Measurements from ENCODE around the gene FOXR1.

FOXR1 gene

GRCh38 chr11:118930094-118930712 lies 41.4 kb upstream of the FOXR1 start:
- ChIA-PET POLR2A (interaction anchor here (0.9 to 5.6 kb wide), 2 partner anchors 19 to 26 kb away, joined by 3 to 96 read pairs; no protein-coding TSS in a partner anchor), CTCF (interaction anchor here (0.6 to 6.8 kb wide), 30 partner anchors 10 to 778 kb away, joined by 3 to 196 read pairs (median 4); partner anchors contain the start of genes FOXR1 and UPK2)
- Histone ChIP-seq H3K9me3 (ENCODE audit: control insufficient read depth, insufficient read depth, low read depth, low read length) (no peaks in the 10 kb centered on the region), H3K27ac (ENCODE audit: extremely low read depth, low read depth, low read length) (peak overlapping the region; percentile 39; the same call in 1 of the 2 replicates), H3K36me3 (ENCODE audit: control insufficient read depth in 2 of 2, insufficient read depth in 1 of 2, low read length in 2 of 2) (no peaks in the 10 kb centered on the region), H3K4me1 (ENCODE audit: control insufficient read depth, insufficient read depth, low read length) (peaks cover 3% of the 10 kb centered on the region; the same call in 1 of the 2 replicates), H3K4me3 (ENCODE audit: low read depth, low read length) (peak overlapping the region; percentile 48)
- TF ChIP-seq ZNF510 (tag by site-specific recombination; IDR thresholded peaks at IDR 0.05; ENCODE audit: insufficient replicate concordance) (no peak), PATZ1 (tag by site-specific recombination; IDR thresholded peaks at IDR 0.05) (peak; percentile 65), SALL2 (tag by site-specific recombination; IDR thresholded peaks at IDR 0.05; ENCODE audit: borderline replicate concordance) (no peak), ZNF157 (tag by site-specific recombination; IDR thresholded peaks at IDR 0.05) (no peak), ZNF416 (tag by site-specific recombination; IDR thresholded peaks at IDR 0.05) (no peak), ZNF302 (tag by site-specific recombination; IDR thresholded peaks at IDR 0.05; ENCODE audit: low read depth) (no peak), ZNF473 (tag by site-specific recombination; IDR thresholded peaks at IDR 0.05) (no peak), ZNF658 (tag by site-specific recombination; IDR thresholded peaks at IDR 0.05) (no peak), FEZF1 (tag by site-specific recombination; IDR thresholded peaks at IDR 0.05) (no peak), ZNF555 (tag by site-specific recombination; conservative IDR thresholded peaks at IDR 0.05) (no peak), ZSCAN4 (tag by site-specific recombination; IDR thresholded peaks at IDR 0.05) (no peak), ZFP69B (tag by site-specific recombination; IDR thresholded peaks at IDR 0.05) (no peak), ZNF830 (tag by site-specific recombination; IDR thresholded peaks at IDR 0.05; ENCODE audit: low read depth) (no peak), ZBTB21 (tag by site-specific recombination; IDR thresholded peaks at IDR 0.05) (no peak), TCF7L2 (IDR thresholded peaks at IDR 0.05; ENCODE audit: borderline replicate concordance, low read depth, low read length) (no peak), ZNF501 (tag by site-specific recombination; IDR thresholded peaks at IDR 0.05) (no peak), PBX3 (CRISPR knock-in tag; IDR thresholded peaks at IDR 0.05) (no peak), ZNF660 (tag by site-specific recombination; IDR thresholded peaks at IDR 0.05) (no peak; the same call in 1 of the 2 replicates), ZNF18 (tag by site-specific recombination; IDR thresholded peaks at IDR 0.05) (no peak), GFI1B (tag by site-specific recombination; IDR thresholded peaks at IDR 0.05) (no peak), ZNF768 (tag by site-specific recombination; IDR thresholded peaks at IDR 0.05) (no peak), KLF17 (tag by site-specific recombination; IDR thresholded peaks at IDR 0.05) (no peak), ZNF600 (tag by site-specific recombination; IDR thresholded peaks at IDR 0.05) (no peak), MYNN (tag by site-specific recombination; IDR thresholded peaks at IDR 0.05; ENCODE audit: borderline replicate concordance) (no peak), ZNF791 (tag by site-specific recombination; IDR thresholded peaks at IDR 0.05) (no peak), ZIC2 (tag by site-specific recombination; IDR thresholded peaks at IDR 0.05) (no peak), ZNF624 (tag by site-specific recombination; IDR thresholded peaks at IDR 0.05) (no peak), SP7 (tag by site-specific recombination; IDR thresholded peaks at IDR 0.05) (peak; percentile 47; the same call in 1 of the 2 replicates), ZNF112 (tag by site-specific recombination; IDR thresholded peaks at IDR 0.05) (no peak), ZNF514 (tag by site-specific recombination; IDR thresholded peaks at IDR 0.05) (no peak), ZNF561 (tag by site-specific recombination; IDR thresholded peaks at IDR 0.05; ENCODE audit: borderline replicate concordance) (no peak), ZNF521 (tag by site-specific recombination; IDR thresholded peaks at IDR 0.05) (no peak)

Measured in HEK293 (cell line).